HepG2 (cell line): ENCODE results near the gene CLPTM1L. TPM values are rescaled to one million over a fixed set of nuclear protein-coding genes. Genes with fewer than 3 reads are reported as not detected.

ENCODE experiments used
- ATAC-seq: fragments of 200-7000 bp; cut with Tn5 transposase; 3 replicates; pipeline ENCODE4 v1.9.1; 2020; ENCODE audit warnings: mild to moderate bottlenecking, moderate library complexity
- BruUV-seq: library from RNA; stranded (reverse); fragments of 400-500 nt; replicated peaks from 2 replicates; lab custom pipeline; 2021; lab: Mats Ljungman, UMichigan
- CTCF ChIA-PET: fragments of 300-600 bp; formaldehyde crosslinking; extraction: SDS; loops from one replicate; lab custom pipeline; 2021; ENCODE audit warnings: low total read pairs, inconsistent platforms, low intra/inter-chr PET ratio; lab: Yijun Ruan, JAX
- POLR2A ChIA-PET: fragments of 350-600 bp; sonication (Branson Sonifier 250); formaldehyde crosslinking; loops from one replicate; lab custom pipeline; 2020; ENCODE audit warnings: antibody characterized with exemption, inconsistent platforms; lab: Yijun Ruan, JAX
- DNase-seq: peaks from one replicate; pipeline ENCODE4 v3.0.0-alpha.2; 2015; ENCODE audit warnings: low spot score
- FAIRE-seq: peaks from 3 replicates; lab custom pipeline; 2011; peaks lifted over from hg19 to GRCh38; lab: Jason Lieb, UNC
- H2AFZ ChIP-seq: one replicate; pipeline ENCODE4 v1.6.1; 2011; ENCODE audit warnings: low read length, inconsistent platforms
- H3K27ac ChIP-seq: fragments of 300-600 bp; 3 replicates; pipeline ENCODE4 v1.8.0; 2011; ENCODE audit warnings: mixed run types, mild to moderate bottlenecking, mixed read lengths, low read length, inconsistent platforms; ENCODE audit not compliant: insufficient read depth; ENCODE audit errors: extremely low read length
- H3K27me3 ChIP-seq, 2 experiments: fragments of 200-600 bp in 1 of 2; 2 replicates in 1 of 2; 3 replicates in 1 of 2; pipeline versions ENCODE4 v1.6.0 to v1.8.0; 2011; ENCODE audit warnings: low read length in 2 of 2, mild to moderate bottlenecking in 2 of 2, moderate library complexity in 2 of 2, inconsistent platforms in 1 of 2; ENCODE audit not compliant: insufficient read depth in 2 of 2, control insufficient read depth in 1 of 2
- H3K36me3 ChIP-seq, 2 experiments: fragments of 200-600 bp in 1 of 2; replicated peaks in 1 of 2; 2 replicates in 1 of 2; 3 replicates in 1 of 2; pipeline versions ENCODE4 v1.5.1 to v1.8.0; 2011; ENCODE audit warnings: low read length in 2 of 2, inconsistent platforms in 1 of 2; ENCODE audit not compliant: insufficient read depth in 2 of 2, control insufficient read depth in 1 of 2
- H3K4me1 ChIP-seq: 2 replicates; pipeline ENCODE4 v1.5.1; 2012; ENCODE audit warnings: low read length, inconsistent platforms; ENCODE audit not compliant: insufficient read depth
- H3K4me2 ChIP-seq: 2 replicates; pipeline ENCODE4 v1.6.0; 2011; ENCODE audit warnings: low read depth, low read length, inconsistent platforms
- H3K4me3 ChIP-seq, 3 experiments: fragments of 200-600 bp in 1 of 3; sonication (generic), shearing (Covaris generic) in 1 of 3; replicated peaks in 1 of 3; 2 replicates each; pipeline ENCODE4 v1.5.1; 2011 to 2016; ENCODE audit warnings: low read length in 3 of 3, inconsistent platforms in 2 of 3, low read depth in 2 of 3, mild to moderate bottlenecking in 2 of 3, control low read depth in 1 of 3, mixed read lengths in 1 of 3; ENCODE audit not compliant: insufficient read depth in 1 of 3
- H3K79me2 ChIP-seq: one replicate; pipeline ENCODE4 v1.6.1; 2011; ENCODE audit warnings: low read length, inconsistent platforms; ENCODE audit not compliant: insufficient read depth
- H3K9ac ChIP-seq: 2 replicates; pipeline ENCODE4 v1.6.0; 2011; ENCODE audit warnings: mild to moderate bottlenecking, low read depth, low read length, inconsistent platforms; ENCODE audit not compliant: insufficient read depth
- H3K9me3 ChIP-seq: 2 replicates; pipeline ENCODE4 v1.5.1; 2012; ENCODE audit warnings: mild to moderate bottlenecking, low read length
- H4K20me1 ChIP-seq: 2 replicates; pipeline ENCODE4 v1.6.0; 2011; ENCODE audit warnings: inconsistent platforms, mild to moderate bottlenecking, low read length, moderate library complexity; ENCODE audit not compliant: insufficient read depth
- ASH2L ChIP-seq: fragments of 300-600, 200-600 bp; sonication (generic); IDR thresholded peaks from 2 replicates; pipeline ENCODE4 v1.7.0; 2017; ENCODE audit warnings: low read depth, mild to moderate bottlenecking, moderate library complexity, mixed read lengths, low read length; ENCODE audit not compliant: insufficient read length
- HNRNPL ChIP-seq: fragments of 200-400 bp; formaldehyde crosslinking; IDR thresholded peaks from 2 replicates; pipeline ENCODE4 v1.6.1; 2017; ENCODE audit warnings: mild to moderate bottlenecking, low read depth, low read length
- PHF5A ChIP-seq: IDR thresholded peaks from one replicate; pipeline ENCODE4 v1.6.1; 2018; ENCODE audit warnings: low read depth, missing genetic modification reagents; ENCODE audit not compliant: unreplicated experiment
- ZC3H13 ChIP-seq: sonication (generic); formaldehyde crosslinking; IDR thresholded peaks from 2 replicates; pipeline ENCODE4 v1.8.1; 2023; ENCODE audit warnings: mild to moderate bottlenecking, missing genetic modification reagents, moderate library complexity
- ZNF451 ChIP-seq: sonication (generic); formaldehyde crosslinking; IDR thresholded peaks from 2 replicates; pipeline ENCODE4 v1.5.0; 2020; ENCODE audit warnings: mild to moderate bottlenecking, missing genetic modification reagents
- ZNF616 ChIP-seq: sonication (generic); formaldehyde crosslinking; IDR thresholded peaks from 2 replicates; pipeline ENCODE4 v1.5.0; 2020; ENCODE audit warnings: low read depth, mild to moderate bottlenecking, missing genetic modification reagents
- ZNF7 ChIP-seq: IDR thresholded peaks from 2 replicates; pipeline ENCODE4 v1.6.1; 2016; ENCODE audit warnings: missing biosample characterization, missing genetic modification reagents
- WGBS: methylation state at CpG from one replicate; pipeline ENCODE4 v1.1.6; 2017; ENCODE audit warnings: low lambda C conversion rate; 5-methylcytosine and 5-hydroxymethylcytosine counted together
- in situ Hi-C: cut with HindIII; loops from 2 replicates; pipeline ENCODE4 v1.10.0; 2017; ENCODE audit warnings: low pct_unique_long_range_greater_than_20kb; ENCODE audit not compliant: extremely low pct_ligation_motif_present
- intact Hi-C: fragments of 100-400 bp; cut with micrococcal nuclease; formaldehyde crosslinking; loops from one replicate; pipeline ENCODE4 v1.10.0; 2022; ENCODE audit not compliant: unreplicated experiment
- polyA plus RNA-seq, 8 experiments: library from polyadenylated mRNA; depleted of rRNA in 3 of 8; stranded (reverse) in 7 of 8; unstranded in 1 of 8; fragments of >200 nt; fragmentation: Illumina TruSeq in 4 of 8; extraction: Trizol in 4 of 8; gene quantifications; 2 replicates each; pipeline versions ENCODE4 v1.2.1 to v1.2.3, GENCODE V29; 2011 to 2016; ENCODE audit warnings: low read depth in 4 of 8, missing spikeins in 1 of 8, mixed read lengths in 1 of 8; ENCODE audit not compliant: insufficient read depth in 1 of 8
- total RNA-seq, 5 experiments: library from RNA; depleted of rRNA; stranded (reverse); fragments of >200 nt; fragmentation: Illumina TruSeq; extraction: Trizol; gene quantifications; 2 replicates each; pipeline ENCODE4 v1.2.3, GENCODE V29; 2016; ENCODE audit warnings: low read depth in 1 of 5
- TF ChIP-seq, protein P1 (sequence below): sonication (generic); formaldehyde crosslinking; IDR thresholded peaks from 2 replicates; pipeline ENCODE4 v1.4.0; 2020; ENCODE audit warnings: missing genetic modification reagents, borderline replicate concordance

CLPTM1L gene
- total and polyA plus RNA-seq, 2 of the 13 experiments (the other 11 are each of a cell fraction or from before 2014, with no cell fraction given) = 80.3 to 124 TPM

DNA sequence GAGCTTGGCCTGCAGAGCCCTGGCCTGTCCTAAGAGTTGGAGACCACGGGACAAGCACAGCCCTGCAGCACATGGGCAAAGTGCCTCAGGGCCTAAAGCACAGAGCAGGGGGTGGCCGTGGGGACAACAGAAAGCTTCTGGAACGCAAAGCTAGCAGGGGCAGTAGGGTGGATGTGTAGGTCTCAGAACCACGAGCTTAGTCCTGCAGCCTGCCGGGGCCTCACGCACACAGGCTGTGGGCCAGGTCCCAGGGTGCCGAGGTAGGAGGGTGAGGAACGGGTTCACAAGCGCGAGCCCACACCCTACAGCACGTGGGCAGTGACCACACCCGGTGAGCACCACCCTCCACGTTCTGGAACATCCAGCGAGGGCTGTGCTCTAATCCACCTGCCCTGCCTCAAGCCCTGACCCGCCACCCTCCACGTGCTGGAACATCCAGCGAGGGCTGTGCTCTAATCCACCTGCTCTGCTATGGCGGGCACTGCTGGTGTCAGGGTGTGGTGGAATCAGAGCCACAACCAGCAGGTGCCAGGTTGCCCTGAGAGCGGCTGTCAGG lies 9.3 kb downstream of the CLPTM1L start:
- ATAC-seq = no peak
- H4K20me1 ChIP-seq = peaks cover 10% of the 10 kb centered on the region; the same call in 1 of the 2 replicates
- WGBS = 99% methylated on average over 12 of the region's 19 CpGs
- no peak overlapping the region for H3K9ac ChIP-seq
- H3K27ac ChIP-seq = no peak overlapping the region
- in situ Hi-C loops = no loop called here
- H3K36me3 ChIP-seq = peaks cover 39 to 73% of the 10 kb centered on the region in 2 experiments; a peak in 4 of 5 replicates
- H2AFZ ChIP-seq = no peak overlapping the region
- no peaks in the 10 kb centered on the region for H3K27me3 ChIP-seq
- DNase-seq = no peak
- intact Hi-C loops = no loop called here
- FAIRE-seq = no peak
- ChIA-PET CTCF (no interaction called here), POLR2A (no interaction called here)
- H3K79me2 ChIP-seq = no peaks in the 10 kb centered on the region
- H3K9me3 ChIP-seq = no peaks in the 10 kb centered on the region
- BruUV-seq = no TSS peak
- no peak overlapping the region for H3K4me2 ChIP-seq
- no peaks in the 10 kb centered on the region for H3K4me1 ChIP-seq
- TF ChIP-seq, protein P1, sequence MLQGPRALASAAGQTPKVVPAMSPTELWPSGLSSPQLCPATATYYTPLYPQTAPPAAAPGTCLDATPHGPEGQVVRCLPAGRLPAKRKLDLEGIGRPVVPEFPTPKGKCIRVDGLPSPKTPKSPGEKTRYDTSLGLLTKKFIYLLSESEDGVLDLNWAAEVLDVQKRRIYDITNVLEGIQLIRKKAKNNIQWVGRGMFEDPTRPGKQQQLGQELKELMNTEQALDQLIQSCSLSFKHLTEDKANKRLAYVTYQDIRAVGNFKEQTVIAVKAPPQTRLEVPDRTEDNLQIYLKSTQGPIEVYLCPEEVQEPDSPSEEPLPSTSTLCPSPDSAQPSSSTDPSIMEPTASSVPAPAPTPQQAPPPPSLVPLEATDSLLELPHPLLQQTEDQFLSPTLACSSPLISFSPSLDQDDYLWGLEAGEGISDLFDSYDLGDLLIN (CRISPR knock-in tag) = no peak
- TF ChIP-seq ZNF451 (CRISPR knock-in tag) (no peak), ZNF7 (CRISPR knock-in tag) (no peak), ZNF616 (CRISPR knock-in tag) (no peak), ASH2L (no peak), HNRNPL (no peak), PHF5A (CRISPR knock-in tag) (no peak), ZC3H13 (CRISPR knock-in tag) (no peak)
- H3K4me3 ChIP-seq = no peak overlapping the region
